Small intestine (tissue), 4 donors: ENCODE results near the gene DUSP28. TPM values are rescaled to one million over a fixed set of nuclear protein-coding genes. Genes with fewer than 3 reads are reported as not detected.

Experiments used
- polyA plus RNA-seq, 4 donors: library from polyadenylated mRNA; stranded (reverse) in 3 of 4; unstranded in 1 of 4; fragments of 200-250 nt in 3 of 4; fragments of 120-200 nt in 1 of 4; gene quantifications; one replicate each; pipeline versions ENCODE4 v1.2.1 to v1.2.3, GENCODE V29; 2013
- donor health status: healthy with polysubstance abuse.
- donor health status: Bipolar disorder and iron deficiency.
- donor health status: healthy.

Gene DUSP28
- polyA plus RNA-seq, 4 donors: 1.8 to 7.9 (median 5.0) TPM

Other genes starting within 250 kb of the DUSP28 start
- gene GPC1, start 124.7 kb upstream of the DUSP28 start, polyA plus RNA-seq: 10 to 100 TPM in 1 of 4 donors, 1 to 10 TPM in 2, under 1 TPM in 1; 0.89 to 15.5 (median 4.8) TPM
- gene ANKMY1, start 2.4 kb upstream of the DUSP28 start, polyA plus RNA-seq: 10 to 100 TPM in 1 of 4 donors, 1 to 10 TPM in 3; 3.4 to 13.0 (median 5.9) TPM
- 100 to 1,000 TPM in 3 of 4 donors, 10 to 100 TPM in 1; 63.6 to 149 (median 115) TPM for gene RNPEPL1, start 8.1 kb downstream of the DUSP28 start, polyA plus RNA-seq
- 10 to 100 TPM; 19.7 to 33.8 (median 32.1) TPM for gene CAPN10, start 26.4 kb downstream of the DUSP28 start, polyA plus RNA-seq
- gene GPR35, start 65.1 kb downstream of the DUSP28 start, polyA plus RNA-seq: 100 to 1,000 TPM in 3 of 4 donors, 10 to 100 TPM in 1; 75.5 to 367 (median 233) TPM
- gene AQP12B, start 122.5 kb downstream of the DUSP28 start, polyA plus RNA-seq: 10 to 100 TPM in 1 of 4 donors, 1 to 10 TPM in 1, not detected in 2; 1.3 to 11.5 TPM
- 1 to 10 TPM in 3 of 4 donors, not detected in 1; 1.2 to 4.6 (median 3.4) TPM for gene AQP12A, start 131.5 kb downstream of the DUSP28 start, polyA plus RNA-seq